HEK293 (cell line): ENCODE data around the gene CTCF.

Experiments used
- CTCF ChIA-PET: fragments of 350-600 bp; formaldehyde crosslinking; extraction: SDS; loops from one replicate; lab custom pipeline; 2021; ENCODE audit warnings: antibody characterized with exemption; lab: Yijun Ruan, JAX
- POLR2A ChIA-PET: fragments of 300-600 bp; formaldehyde crosslinking; extraction: SDS; loops from one replicate; lab custom pipeline; 2020; ENCODE audit warnings: antibody characterized with exemption, inconsistent platforms; lab: Yijun Ruan, JAX
- H3K27ac ChIP-seq: fragments of 200-500 bp; sonication (Bioruptor generic); 2 replicates; pipeline ENCODE4 v1.5.1; 2014; ENCODE audit warnings: low read depth, low read length, control low read depth, inconsistent platforms; ENCODE audit errors: extremely low read depth
- H3K36me3 ChIP-seq, 2 experiments: fragments of 200-500 bp in 1 of 2; sonication (Bioruptor generic) in 1 of 2; 1 replicate in 1 of 2; 2 replicates in 1 of 2; pipeline ENCODE4 v1.5.1; 2014 to 2017; ENCODE audit warnings: inconsistent platforms in 2 of 2, low read length in 2 of 2; ENCODE audit not compliant: control insufficient read depth in 2 of 2, insufficient read depth in 1 of 2
- H3K4me1 ChIP-seq: fragments of 200-500 bp; sonication (Bioruptor generic); 2 replicates; pipeline ENCODE4 v1.5.1; 2014; ENCODE audit warnings: mild to moderate bottlenecking, low read length, inconsistent platforms; ENCODE audit not compliant: control insufficient read depth, insufficient read depth
- H3K4me3 ChIP-seq: 2 replicates; pipeline ENCODE4 v1.5.1; 2011; ENCODE audit warnings: low read depth, mild to moderate bottlenecking, control low read depth, low read length, moderate library complexity
- H3K9me3 ChIP-seq: fragments of 200-500 bp; sonication (Bioruptor generic); 2 replicates; pipeline ENCODE4 v1.5.1; 2014; ENCODE audit warnings: low read depth, low read length, inconsistent platforms; ENCODE audit not compliant: control insufficient read depth, insufficient read depth
- BCL11A ChIP-seq: fragments of 450-650 bp; formaldehyde crosslinking; IDR thresholded peaks from 2 replicates; pipeline ENCODE4 v1.5.1; 2016; ENCODE audit warnings: low read depth, missing biosample characterization, missing genetic modification characterization
- KLF8 ChIP-seq: fragments of 450-650 bp; formaldehyde crosslinking; IDR thresholded peaks from 2 replicates; pipeline ENCODE4 v1.5.1; 2016; ENCODE audit warnings: missing biosample characterization, missing genetic modification characterization
- KLF9 ChIP-seq: fragments of 450-650 bp; formaldehyde crosslinking; IDR thresholded peaks from 2 replicates; pipeline ENCODE4 v1.5.1; 2016; ENCODE audit warnings: missing biosample characterization, missing genetic modification characterization, low read depth
- SETDB1 ChIP-seq: IDR thresholded peaks from one replicate; pipeline ENCODE4 v1.6.1; 2017; ENCODE audit warnings: mild to moderate bottlenecking, low read length, moderate library complexity, mixed read lengths; ENCODE audit not compliant: insufficient read length
- ZNF302 ChIP-seq: fragments of 450-650 bp; formaldehyde crosslinking; IDR thresholded peaks from 2 replicates; pipeline ENCODE4 v1.5.1; 2016; ENCODE audit warnings: missing biosample characterization, missing genetic modification characterization, low read depth
- ZNF549 ChIP-seq: fragments of 450-650 bp; IDR thresholded peaks from 2 replicates; pipeline ENCODE4 v1.5.1; 2018; ENCODE audit warnings: missing biosample characterization, missing genetic modification characterization, mild to moderate bottlenecking, inconsistent platforms, moderate library complexity
- ZNF555 ChIP-seq: fragments of 450-650 bp; formaldehyde crosslinking; conservative IDR thresholded peaks from 2 replicates; pipeline ENCODE4 v1.5.1; 2017; ENCODE audit warnings: missing biosample characterization, mild to moderate bottlenecking, missing genetic modification characterization, inconsistent platforms
- ZNF600 ChIP-seq: fragments of 450-650 bp; formaldehyde crosslinking; IDR thresholded peaks from 2 replicates; pipeline ENCODE4 v1.5.1; 2016; ENCODE audit warnings: missing biosample characterization, missing genetic modification characterization
- ZNF701 ChIP-seq: fragments of 450-650 bp; formaldehyde crosslinking; IDR thresholded peaks from 2 replicates; pipeline ENCODE4 v1.5.1; 2016; ENCODE audit warnings: missing biosample characterization, missing genetic modification characterization
- ZNF768 ChIP-seq: fragments of 450-650 bp; formaldehyde crosslinking; IDR thresholded peaks from 2 replicates; pipeline ENCODE4 v1.5.1; 2018; ENCODE audit warnings: missing biosample characterization, mild to moderate bottlenecking, missing genetic modification characterization
- ZNF791 ChIP-seq: fragments of 450-650 bp; formaldehyde crosslinking; IDR thresholded peaks from 2 replicates; pipeline ENCODE4 v1.5.1; 2016; ENCODE audit warnings: missing biosample characterization, missing genetic modification characterization
- TF ChIP-seq, protein P1 (sequence below): fragments of 450-650 bp; formaldehyde crosslinking; IDR thresholded peaks from 2 replicates; pipeline ENCODE4 v1.5.1; 2016; ENCODE audit warnings: missing biosample characterization, missing genetic modification characterization, low read depth
- TF ChIP-seq, protein P2 (sequence below): fragments of 450-650 bp; IDR thresholded peaks from 2 replicates; pipeline ENCODE4 v1.5.1; 2018; ENCODE audit warnings: missing biosample characterization, mild to moderate bottlenecking, missing genetic modification characterization
- TF ChIP-seq, protein P3 (sequence below): fragments of 450-650 bp; formaldehyde crosslinking; IDR thresholded peaks from 2 replicates; pipeline ENCODE4 v1.5.1; 2017; ENCODE audit warnings: missing biosample characterization, missing genetic modification characterization
- TF ChIP-seq, protein P4 (sequence below): fragments of 450-650 bp; formaldehyde crosslinking; IDR thresholded peaks from 2 replicates; pipeline ENCODE4 v1.5.1; 2016; ENCODE audit warnings: missing biosample characterization, missing genetic modification characterization
- TF ChIP-seq, protein P5 (sequence below): fragments of 450-650 bp; formaldehyde crosslinking; conservative IDR thresholded peaks from 2 replicates; pipeline ENCODE4 v1.5.1; 2016; ENCODE audit warnings: low read depth, missing biosample characterization, missing genetic modification characterization

Gene CTCF

DNA sequence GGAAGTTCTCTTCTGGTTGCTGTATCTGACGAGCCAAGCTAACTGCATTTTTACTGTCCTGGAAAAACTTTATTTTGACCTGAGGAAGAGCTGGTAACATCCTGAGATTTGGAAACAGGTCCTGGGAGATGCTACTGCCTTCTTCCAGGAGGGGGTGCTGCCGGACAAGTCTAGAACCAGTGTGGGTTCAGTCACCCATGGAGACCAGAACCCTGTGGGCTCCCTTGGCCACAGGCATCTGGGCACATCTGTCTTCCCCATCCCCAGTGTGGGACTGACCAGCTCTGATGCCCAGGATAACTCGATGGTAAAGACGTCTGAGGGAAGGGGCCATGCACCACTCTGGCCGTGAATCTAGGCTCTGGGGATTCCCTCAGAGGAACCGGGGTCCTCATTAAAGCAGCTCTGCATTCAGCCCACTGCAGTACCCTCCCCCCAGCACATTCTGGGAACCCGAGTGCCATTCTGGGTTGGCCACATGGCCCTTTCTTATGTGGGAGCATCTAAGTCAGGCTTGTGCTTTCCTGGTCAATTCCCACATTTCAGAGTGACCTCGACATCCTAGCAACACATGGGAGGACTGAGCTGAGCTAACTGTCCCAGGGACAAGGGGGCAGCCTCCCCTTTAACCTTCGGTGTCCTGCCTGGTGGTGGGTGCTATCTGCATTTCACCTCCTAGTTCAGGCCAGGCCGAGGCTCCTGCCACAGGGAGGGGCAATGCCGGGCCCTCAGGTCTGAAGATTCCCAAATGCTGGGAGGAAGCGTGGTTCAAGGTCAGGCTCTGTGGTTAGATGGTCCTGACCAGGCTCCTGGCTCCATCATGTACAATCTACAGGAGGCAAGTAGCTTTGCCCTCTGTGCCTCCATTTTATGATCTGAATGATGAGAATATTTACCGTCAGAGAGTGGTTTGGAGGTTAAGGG, 110.7 kb downstream of the CTCF start (continued):
- TF ChIP-seq, protein P1, sequence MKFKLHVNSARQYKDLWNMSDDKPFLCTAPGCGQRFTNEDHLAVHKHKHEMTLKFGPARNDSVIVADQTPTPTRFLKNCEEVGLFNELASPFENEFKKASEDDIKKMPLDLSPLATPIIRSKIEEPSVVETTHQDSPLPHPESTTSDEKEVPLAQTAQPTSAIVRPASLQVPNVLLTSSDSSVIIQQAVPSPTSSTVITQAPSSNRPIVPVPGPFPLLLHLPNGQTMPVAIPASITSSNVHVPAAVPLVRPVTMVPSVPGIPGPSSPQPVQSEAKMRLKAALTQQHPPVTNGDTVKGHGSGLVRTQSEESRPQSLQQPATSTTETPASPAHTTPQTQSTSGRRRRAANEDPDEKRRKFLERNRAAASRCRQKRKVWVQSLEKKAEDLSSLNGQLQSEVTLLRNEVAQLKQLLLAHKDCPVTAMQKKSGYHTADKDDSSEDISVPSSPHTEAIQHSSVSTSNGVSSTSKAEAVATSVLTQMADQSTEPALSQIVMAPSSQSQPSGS (tag by site-specific recombination) = no peak
- TF ChIP-seq ZNF701 (no peak), ZNF768 (tag by site-specific recombination) (no peak), BCL11A (no peak), ZNF555 (tag by site-specific recombination) (no peak), ZNF600 (tag by site-specific recombination) (no peak), KLF8 (tag by site-specific recombination) (no peak), ZNF302 (tag by site-specific recombination) (no peak)
- TF ChIP-seq, protein P2, sequence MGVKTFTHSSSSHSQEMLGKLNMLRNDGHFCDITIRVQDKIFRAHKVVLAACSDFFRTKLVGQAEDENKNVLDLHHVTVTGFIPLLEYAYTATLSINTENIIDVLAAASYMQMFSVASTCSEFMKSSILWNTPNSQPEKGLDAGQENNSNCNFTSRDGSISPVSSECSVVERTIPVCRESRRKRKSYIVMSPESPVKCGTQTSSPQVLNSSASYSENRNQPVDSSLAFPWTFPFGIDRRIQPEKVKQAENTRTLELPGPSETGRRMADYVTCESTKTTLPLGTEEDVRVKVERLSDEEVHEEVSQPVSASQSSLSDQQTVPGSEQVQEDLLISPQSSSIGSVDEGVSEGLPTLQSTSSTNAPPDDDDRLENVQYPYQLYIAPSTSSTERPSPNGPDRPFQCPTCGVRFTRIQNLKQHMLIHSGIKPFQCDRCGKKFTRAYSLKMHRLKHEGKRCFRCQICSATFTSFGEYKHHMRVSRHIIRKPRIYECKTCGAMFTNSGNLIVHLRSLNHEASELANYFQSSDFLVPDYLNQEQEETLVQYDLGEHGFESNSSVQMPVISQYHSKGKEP (tag by site-specific recombination) = no peak

DNA sequence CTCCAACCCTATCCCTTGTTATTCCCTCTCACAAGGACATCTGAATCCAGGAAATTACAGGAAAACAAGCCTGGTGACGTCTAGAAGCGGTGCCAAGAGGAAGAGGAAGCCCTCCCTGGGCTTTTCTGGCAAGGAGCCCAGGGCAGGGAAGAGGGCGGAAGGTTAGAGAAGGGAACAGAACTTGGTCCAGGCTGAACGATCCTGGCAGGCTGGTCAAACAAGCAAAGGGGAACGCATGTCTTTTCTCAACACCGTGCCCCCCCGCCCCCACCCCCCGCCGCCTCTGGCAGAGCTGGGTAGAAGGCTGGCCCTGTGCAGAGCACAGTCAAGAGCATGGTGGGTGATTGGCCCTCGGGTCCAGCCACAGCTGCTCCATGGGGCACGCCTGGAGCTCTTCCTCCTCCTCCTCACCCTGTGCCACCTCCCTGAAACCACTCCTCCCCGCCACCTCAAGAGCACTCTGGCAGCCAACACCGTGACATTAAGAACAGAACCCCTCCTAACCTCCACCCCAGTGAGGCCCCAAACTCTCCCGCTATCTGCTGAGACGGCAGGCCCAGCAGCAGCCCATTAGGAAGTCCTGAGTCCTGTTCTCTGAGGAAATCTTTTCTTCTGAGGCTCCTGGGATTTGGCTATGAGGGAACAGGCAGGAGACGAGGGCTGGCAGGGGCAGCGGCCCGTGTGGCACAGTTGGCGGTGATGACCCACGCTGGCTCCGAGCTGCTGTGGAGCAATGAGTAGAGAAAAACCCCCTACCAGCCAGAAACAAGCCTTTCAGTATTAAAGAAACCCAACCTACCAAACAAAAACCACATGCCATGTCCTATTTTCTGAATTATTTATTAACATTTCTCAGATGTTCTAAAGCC, 111.6 kb downstream of the CTCF start:
- Histone ChIP-seq H3K9me3 (no peaks in the 10 kb centered on the region), H3K27ac (no peak overlapping the region), H3K36me3 (peaks cover 0 to 16% of the 10 kb centered on the region in 2 experiments; a peak in 1 of 3 replicates)
- POLR2A ChIA-PET = interaction anchor here (0.6 kb wide), 1 partner anchor 46 kb away, joined by 4 read pairs; no protein-coding TSS in a partner anchor
- TF ChIP-seq, protein P3, sequence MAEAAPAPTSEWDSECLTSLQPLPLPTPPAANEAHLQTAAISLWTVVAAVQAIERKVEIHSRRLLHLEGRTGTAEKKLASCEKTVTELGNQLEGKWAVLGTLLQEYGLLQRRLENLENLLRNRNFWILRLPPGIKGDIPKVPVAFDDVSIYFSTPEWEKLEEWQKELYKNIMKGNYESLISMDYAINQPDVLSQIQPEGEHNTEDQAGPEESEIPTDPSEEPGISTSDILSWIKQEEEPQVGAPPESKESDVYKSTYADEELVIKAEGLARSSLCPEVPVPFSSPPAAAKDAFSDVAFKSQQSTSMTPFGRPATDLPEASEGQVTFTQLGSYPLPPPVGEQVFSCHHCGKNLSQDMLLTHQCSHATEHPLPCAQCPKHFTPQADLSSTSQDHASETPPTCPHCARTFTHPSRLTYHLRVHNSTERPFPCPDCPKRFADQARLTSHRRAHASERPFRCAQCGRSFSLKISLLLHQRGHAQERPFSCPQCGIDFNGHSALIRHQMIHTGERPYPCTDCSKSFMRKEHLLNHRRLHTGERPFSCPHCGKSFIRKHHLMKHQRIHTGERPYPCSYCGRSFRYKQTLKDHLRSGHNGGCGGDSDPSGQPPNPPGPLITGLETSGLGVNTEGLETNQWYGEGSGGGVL (tag by site-specific recombination) = 0 out of 2 replicates have a peak, but pooled peaks have one; percentile 23
- TF ChIP-seq SETDB1 (no peak), ZNF791 (tag by site-specific recombination) (no peak)
- TF ChIP-seq, all 188 proteins: peak for 1
- Histone ChIP-seq H3K4me1 (0 out of 2 replicates have a peak, but pooled peaks cover 3% of the 10 kb centered on the region), H3K4me3 (no peak overlapping the region)
- CTCF ChIA-PET = interaction anchor here (0.5 to 3.1 kb wide), 16 partner anchors 9 to 429 kb away, joined by 3 to 31 read pairs (median 4); partner anchors contain the start of genes CENPT, GFOD2 and NRN1L

DNA sequence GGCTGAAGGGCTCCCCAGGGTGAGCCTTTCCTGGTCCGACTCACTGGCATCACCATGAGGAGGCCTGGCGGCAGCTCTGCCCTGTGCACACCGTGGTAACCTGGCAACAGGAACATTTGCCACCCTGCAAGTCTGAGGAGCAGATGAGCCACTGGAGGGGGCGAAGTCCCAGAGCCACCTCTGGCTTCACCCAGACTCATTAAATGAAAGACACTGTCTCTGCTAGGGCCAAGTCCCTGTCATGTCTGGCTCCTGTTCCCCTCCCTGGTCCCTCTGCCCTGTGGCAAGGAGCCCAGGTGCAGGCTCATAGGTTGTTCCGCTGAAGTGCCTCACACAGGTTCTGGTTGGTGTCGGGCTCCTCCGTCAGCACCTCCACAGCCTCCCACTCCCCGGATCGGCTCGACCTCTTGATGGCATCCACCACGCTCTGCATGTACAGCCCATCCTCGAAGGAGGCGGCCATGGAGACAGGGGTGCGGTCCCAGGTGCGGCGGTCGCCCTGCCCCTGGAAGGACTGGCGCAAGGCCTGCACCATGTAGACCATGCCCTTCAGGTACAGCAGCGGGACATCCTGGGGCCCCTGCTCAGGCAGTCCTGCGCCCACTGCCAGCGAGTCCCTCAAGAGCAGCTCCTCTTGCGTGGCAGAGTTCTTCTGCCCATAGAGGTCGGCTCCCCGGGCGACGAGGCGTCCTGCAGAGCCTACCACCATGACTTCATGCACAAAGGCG, 112.7 kb downstream of the CTCF start:
- Histone ChIP-seq H3K36me3 (peaks cover 0 to 18% of the 10 kb centered on the region in 2 experiments; a peak in 1 of 3 replicates), H3K27ac (no peak overlapping the region), H3K9me3 (no peaks in the 10 kb centered on the region), H3K4me1 (0 out of 2 replicates have a peak, but pooled peaks cover 3% of the 10 kb centered on the region), H3K4me3 (no peak overlapping the region)
- ChIA-PET POLR2A (no interaction called here), CTCF (interaction anchor here (0.6 to 1.3 kb wide), 4 partner anchors 39 to 209 kb away, joined by 3 to 4 read pairs (median 3); partner anchors contain the start of gene NRN1L)
- TF ChIP-seq, protein P4, sequence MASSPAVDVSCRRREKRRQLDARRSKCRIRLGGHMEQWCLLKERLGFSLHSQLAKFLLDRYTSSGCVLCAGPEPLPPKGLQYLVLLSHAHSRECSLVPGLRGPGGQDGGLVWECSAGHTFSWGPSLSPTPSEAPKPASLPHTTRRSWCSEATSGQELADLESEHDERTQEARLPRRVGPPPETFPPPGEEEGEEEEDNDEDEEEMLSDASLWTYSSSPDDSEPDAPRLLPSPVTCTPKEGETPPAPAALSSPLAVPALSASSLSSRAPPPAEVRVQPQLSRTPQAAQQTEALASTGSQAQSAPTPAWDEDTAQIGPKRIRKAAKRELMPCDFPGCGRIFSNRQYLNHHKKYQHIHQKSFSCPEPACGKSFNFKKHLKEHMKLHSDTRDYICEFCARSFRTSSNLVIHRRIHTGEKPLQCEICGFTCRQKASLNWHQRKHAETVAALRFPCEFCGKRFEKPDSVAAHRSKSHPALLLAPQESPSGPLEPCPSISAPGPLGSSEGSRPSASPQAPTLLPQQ (tag by site-specific recombination) = no peak
- TF ChIP-seq ZNF549 (tag by site-specific recombination) (no peak), KLF9 (tag by site-specific recombination) (no peak)
- TF ChIP-seq, protein P5, sequence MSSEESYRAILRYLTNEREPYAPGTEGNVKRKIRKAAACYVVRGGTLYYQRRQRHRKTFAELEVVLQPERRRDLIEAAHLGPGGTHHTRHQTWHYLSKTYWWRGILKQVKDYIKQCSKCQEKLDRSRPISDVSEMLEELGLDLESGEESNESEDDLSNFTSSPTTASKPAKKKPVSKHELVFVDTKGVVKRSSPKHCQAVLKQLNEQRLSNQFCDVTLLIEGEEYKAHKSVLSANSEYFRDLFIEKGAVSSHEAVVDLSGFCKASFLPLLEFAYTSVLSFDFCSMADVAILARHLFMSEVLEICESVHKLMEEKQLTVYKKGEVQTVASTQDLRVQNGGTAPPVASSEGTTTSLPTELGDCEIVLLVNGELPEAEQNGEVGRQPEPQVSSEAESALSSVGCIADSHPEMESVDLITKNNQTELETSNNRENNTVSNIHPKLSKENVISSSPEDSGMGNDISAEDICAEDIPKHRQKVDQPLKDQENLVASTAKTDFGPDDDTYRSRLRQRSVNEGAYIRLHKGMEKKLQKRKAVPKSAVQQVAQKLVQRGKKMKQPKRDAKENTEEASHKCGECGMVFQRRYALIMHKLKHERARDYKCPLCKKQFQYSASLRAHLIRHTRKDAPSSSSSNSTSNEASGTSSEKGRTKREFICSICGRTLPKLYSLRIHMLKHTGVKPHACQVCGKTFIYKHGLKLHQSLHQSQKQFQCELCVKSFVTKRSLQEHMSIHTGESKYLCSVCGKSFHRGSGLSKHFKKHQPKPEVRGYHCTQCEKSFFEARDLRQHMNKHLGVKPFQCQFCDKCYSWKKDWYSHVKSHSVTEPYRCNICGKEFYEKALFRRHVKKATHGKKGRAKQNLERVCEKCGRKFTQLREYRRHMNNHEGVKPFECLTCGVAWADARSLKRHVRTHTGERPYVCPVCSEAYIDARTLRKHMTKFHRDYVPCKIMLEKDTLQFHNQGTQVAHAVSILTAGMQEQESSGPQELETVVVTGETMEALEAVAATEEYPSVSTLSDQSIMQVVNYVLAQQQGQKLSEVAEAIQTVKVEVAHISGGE (tag by site-specific recombination) = no peak
